Measurements from ENCODE around the gene HNMT. TPM values are rescaled to one million over a fixed set of nuclear protein-coding genes. Genes with fewer than 3 reads are reported as not detected.
A peak's percentile ranks its signal among the peaks of the same experiment; 100 is the strongest.

HNMT gene
- total and polyA plus RNA-seq, 2 of the 13 experiments (the other 11 are each of a cell fraction or from before 2014, with no cell fraction given), result 279 to 309 TPM

- TF ChIP-seq HMGXB4 (CRISPR knock-in tag; IDR thresholded peaks at IDR 0.05; ENCODE audit: borderline replicate concordance in 1 of 2, low read depth in 1 of 2) (no peak), ZNF564 (CRISPR knock-in tag; IDR thresholded peaks at IDR 0.05) (no peak), ZNF784 (CRISPR knock-in tag; IDR thresholded peaks at IDR 0.05; ENCODE audit: borderline replicate concordance) (no peak; the same call in 1 of the 2 replicates), IKZF5 (CRISPR knock-in tag; IDR thresholded peaks at IDR 0.05) (no peak), BORCS8-MEF2B (CRISPR knock-in tag; IDR thresholded peaks at IDR 0.05) (no peak), DRAP1 (CRISPR knock-in tag; IDR thresholded peaks at IDR 0.05) (no peak), THAP11 (CRISPR knock-in tag; IDR thresholded peaks at IDR 0.05) (no peak; the same call in 1 of the 2 replicates), BHLHE40 (IDR thresholded peaks at IDR 0.05; ENCODE audit: low read length) (no peak), ZNF350 (CRISPR knock-in tag; IDR thresholded peaks at IDR 0.05; ENCODE audit: borderline replicate concordance, low read depth) (0 out of 2 replicates have a peak, but pooled peaks have one; percentile 46), TOE1 (CRISPR knock-in tag; IDR thresholded peaks at IDR 0.05) (no peak), SNAPC2 (CRISPR knock-in tag; IDR thresholded peaks at IDR 0.05) (no peak), HOXD1 (CRISPR knock-in tag; IDR thresholded peaks at IDR 0.05) (no peak), AHDC1 (CRISPR knock-in tag; IDR thresholded peaks at IDR 0.05; ENCODE audit: borderline replicate concordance) (no peak), ZFP36L2 (CRISPR knock-in tag; IDR thresholded peaks at IDR 0.05) (0 out of 2 replicates have a peak, but pooled peaks have one; percentile 34), ZBTB8A (CRISPR knock-in tag; IDR thresholded peaks at IDR 0.05; ENCODE audit: borderline replicate concordance, low read depth) (no peak), GPBP1L1 (CRISPR knock-in tag; IDR thresholded peaks at IDR 0.05) (no peak), SMAD3 (CRISPR knock-in tag; IDR thresholded peaks at IDR 0.05) (no peak)
These were observed 27.9 kb downstream of the HNMT start (continued) for GRCh38 chr2:137992039-137992646.

Measured in HepG2 (cell line).